SW480 (cell line): ENCODE results near the gene SPTSSA.
"Not testable (repeated sequence)": the region's sequence is repeated elsewhere in the genome, so short reads cannot be mapped to it uniquely, and the experiment has no call there.

Experiments
- DNase-seq: peaks from one replicate; pipeline ENCODE4 v3.0.0-alpha.2; 2016; ENCODE audit warnings: low spot score

SPTSSA gene

DNA sequence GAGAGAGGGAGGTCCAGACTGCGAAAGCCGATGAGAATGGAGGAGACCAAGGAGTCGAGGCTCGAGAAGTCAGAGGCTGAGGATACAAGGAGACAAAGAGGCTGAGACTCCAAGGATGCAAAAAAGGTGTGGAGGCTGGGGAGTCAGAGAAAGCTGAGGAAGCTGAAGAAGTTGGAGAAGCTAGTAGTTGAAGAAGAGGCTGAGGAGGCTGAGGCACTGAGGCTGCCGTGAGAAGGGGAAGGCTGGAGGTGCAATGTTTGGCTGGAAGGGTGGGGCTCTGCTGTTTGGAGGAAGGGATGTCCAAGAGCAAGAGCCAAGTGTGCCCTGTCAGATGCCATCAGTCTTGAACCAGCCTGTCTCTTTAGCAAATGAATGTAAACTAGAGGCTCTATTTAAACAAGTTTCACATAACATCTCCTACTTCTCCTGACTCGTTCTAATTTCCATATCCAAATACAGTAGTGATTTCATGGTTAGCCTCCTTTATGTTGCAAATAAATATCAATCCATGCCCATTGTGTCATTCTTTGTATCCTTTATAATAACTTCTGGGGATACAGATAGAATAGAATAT is 10.8 kb upstream of the SPTSSA start:
- DNase-seq, result no peak

DNA sequence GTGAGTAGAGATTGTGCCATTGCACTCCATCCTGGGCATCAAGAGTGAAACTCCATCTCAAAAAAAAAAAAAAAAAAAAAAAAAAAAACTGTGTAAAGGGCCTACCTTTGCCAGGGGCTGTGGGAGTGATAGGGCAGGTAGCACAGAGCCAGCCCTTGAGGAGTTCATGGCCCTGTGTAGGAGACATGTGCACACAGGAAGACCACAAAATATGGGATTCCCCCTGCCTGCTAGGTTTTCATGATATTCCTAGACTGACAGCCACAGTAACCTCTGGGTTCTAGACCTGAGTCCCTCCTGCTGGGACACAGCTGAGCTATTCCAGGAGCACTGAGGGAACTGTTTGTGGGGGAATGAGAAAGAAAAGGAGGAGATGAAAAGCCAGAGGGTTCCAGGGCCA is 8.3 kb upstream of the SPTSSA start:
- DNase-seq, result no peak

DNA sequence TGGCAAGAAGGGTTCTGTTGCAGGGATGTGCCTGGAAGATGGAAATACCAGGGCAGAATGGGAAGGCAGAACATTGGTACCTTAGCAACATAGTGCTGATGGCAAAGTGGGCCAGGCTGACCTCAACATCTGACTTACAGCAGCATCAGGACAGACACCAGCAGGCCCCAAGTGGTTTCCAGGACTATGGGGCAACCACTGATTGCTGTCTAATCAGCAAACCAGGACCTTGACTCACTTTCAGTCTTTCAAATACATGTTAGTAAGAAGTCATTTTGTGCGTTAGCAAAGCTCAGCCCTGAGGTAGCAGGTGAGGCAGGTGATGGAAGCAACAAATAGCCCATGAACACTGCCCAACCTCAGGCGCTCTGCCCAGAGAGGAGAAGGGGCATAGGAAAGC is 4.7 kb upstream of the SPTSSA start:
- no peak for DNase-seq

DNA sequence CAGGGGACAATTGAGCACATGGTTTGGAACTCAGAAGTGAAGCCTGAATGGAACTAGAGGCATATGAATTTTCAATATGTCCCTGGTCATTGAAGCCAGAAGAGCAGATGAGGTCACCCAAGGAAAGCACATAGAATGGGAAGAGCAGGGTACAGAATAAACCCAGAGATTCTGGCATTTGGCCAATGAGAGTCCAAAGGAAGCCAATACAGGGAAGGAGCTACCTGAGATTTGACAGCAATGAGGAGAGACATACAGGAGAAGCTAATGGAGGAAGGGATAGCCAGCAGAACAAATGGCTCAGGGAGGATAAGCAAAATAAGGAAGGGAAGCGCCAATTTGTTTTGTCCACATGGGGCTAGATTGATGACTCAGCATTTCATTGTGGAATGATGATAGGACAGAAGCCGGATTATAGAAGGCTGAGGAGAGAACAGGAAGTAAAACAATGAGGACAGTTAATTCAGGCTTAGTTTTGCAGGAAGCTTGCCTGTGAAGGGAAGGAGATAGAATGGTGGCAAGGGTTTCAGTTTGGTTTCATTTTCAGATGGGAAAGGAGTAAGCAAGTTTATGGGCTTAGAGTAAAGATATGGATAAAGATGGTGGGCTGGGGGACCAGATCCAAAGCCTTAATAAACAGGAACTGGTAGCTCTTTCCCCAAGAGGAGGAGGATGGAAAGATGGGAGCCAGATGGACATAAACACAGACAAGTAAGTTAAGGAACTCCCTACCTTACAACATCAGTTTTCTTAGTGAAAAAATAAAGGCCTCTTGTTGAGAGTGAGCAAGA is 3.2 kb upstream of the SPTSSA start:
- peak; percentile 11 for DNase-seq

DNA sequence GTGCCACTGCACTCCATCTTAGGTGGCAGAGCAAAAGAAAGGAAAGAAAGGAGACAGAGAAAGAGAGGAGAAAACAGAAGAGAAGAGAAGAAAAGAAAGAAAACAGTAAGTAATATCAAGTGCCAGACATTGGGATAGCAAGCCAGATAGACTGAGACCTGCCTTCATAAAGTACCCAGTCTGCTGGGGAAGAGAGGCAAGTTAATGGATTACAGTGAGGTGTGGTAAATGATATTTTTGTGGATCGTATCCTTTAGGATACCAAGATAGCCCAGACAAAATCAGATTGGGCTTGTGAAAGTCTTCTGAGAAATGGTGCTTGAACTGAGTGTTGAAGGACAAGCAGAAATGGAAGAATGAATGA is 1.5 kb upstream of the SPTSSA start:
- no peak for DNase-seq

DNA sequence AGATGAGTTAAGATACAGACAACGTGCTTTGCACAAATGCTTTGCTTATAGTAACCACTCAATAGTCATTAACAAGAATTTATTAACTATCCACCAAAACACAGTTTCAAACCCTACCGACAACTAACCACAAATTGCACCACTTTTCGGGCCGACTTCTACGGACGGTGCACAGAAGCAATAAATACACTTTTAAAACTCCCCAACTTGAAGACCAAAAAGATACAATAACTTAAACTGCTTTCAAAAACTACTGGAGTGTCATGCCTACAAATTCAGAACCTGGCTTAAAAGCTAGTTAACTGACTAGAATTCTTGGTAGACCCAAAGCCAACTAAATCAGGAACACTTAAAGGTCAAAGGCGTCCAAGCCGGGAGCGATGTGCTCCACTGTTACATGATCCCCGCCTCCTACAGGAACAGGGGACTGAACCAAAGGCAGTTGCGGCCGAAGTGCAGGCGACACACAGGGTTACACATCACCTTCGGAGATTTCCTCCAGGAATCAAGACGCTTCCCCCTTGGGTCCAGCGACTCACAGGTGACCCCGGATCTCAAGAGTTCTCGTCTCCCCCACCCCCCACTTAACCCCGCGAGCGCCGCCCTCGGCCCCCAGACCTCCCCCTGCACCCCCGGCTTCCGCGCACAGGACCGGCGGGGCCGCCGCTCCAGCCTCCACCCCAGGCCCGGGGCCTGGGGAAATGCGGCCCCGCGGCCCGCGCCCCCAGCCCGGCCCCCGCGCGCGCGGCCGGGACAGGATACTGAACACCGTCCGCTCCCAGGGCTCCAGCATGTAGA is 507 bp downstream of the SPTSSA start:
- peak; percentile 75 for DNase-seq

DNA sequence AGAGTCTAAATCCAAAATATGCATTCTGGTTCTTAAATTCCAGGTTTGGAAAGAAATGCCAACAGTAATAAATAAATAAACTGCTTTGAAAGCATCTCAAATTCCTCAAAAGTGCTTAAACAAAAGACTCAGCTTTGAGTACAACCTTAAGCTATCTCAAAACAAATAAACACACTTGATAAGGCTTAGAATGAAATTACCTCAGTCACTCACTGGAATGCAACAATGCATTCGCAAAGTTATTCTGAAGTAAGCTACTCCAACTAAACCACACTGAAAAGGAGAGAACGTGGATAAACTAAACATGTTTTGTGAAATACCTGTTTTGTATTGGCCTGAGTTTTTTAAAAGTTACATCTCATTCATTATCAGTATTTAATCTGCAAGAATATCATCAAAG is 1.2 kb downstream of the SPTSSA start:
- DNase-seq, result no peak

DNA sequence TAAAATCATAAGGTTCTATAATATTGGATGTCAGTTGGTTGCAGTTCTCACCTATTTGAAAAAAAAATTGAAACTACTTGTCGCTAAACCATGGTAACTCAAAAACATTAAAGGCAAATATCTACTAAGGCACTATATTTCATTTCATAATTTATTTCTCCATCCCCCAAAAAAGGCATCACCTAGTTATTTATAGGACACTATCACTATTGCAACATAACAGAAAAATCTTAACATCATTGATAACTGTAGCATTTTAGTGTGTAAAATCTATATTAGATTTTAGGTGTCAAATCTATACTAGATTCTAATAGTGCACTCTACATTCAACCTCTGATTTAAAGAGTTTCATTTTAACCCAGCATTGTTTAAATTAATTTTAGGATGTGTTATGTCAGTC is 1.7 kb downstream of the SPTSSA start:
- DNase-seq, result no peak

DNA sequence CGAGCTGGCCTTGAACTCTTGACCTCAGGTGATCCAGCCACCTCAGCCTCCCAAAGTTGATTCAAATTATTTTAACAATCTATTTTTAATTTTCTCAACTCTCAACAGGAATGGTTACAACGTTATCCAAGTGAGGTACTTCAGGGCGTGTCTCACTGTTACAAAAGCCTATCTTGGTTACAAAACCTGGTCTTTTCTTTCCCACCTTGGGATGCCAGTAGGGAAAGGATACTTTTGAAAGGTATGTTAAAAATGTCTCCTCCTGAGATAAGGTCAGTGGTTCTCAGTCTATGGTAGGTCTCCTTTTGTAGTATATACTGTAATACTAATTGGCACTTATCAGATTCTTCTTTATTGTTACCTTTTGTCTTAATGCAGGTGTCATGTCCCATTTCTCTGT is 4.9 kb downstream of the SPTSSA start:
- DNase-seq, result no peak

DNA sequence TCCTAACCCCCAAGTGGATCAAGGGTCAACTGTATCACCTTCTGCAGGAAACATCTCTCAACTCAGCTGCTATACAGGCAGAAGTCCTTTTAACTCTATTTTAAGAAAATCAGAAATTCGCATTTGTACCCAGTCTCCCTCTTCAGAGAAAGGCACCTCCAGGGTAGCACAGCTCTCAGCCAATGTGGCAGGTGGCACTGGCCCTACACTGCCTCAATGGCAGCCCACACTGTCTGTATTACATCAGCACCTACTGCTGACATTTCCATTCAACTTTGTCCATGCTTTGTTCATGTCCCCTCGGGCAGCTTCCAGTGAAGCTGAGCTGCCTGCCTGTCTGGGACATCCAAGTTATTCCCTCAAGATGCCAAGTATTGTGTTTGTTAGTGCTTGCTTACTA is 8.8 kb downstream of the SPTSSA start:
- no peak for DNase-seq

DNA sequence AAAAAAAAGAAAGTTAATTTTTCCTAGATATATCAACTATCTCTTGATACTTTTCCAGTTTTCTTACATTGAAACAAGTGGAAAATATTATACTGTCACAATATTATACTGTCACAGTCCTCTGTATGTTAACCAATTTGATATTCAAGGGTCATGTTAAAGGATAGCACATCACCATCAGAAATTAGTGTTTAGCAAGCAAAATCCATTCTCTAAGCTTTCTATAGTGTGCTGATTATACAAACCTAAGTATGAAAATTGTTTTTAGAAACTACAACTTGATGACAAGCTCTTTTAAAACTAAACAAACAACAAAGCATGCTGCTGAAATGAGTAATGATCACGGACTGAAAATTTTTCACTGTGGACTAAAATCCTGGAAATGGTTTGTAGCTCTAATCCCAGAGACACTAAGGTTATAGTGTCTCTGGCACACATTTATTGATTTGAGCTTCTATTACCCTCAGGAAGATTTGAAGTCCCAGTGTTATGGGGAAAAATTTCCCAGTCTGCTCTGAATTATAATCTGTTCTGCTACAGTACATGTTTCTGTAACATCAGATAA is 9.7 kb downstream of the SPTSSA start:
- DNase-seq, result no peak

DNA sequence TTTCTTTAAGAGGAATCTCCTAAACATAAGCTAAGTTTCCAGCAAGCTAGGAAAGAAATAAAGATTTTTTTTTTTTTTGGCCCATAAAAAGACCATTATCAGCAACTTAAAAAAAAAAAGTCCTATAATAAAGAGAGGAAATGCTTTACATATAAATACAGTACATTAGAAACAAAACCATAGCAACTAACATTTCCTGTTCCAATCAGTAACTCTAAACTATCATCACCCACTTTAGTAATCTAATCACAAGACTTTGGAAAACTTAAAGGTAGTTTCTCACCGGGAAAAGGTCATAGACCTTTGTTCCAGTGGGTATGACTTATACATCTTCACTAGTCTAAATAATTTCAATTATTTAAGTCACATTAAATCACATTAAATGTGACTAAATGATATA is 11.1 kb downstream of the SPTSSA start:
- DNase-seq, result no peak

DNA sequence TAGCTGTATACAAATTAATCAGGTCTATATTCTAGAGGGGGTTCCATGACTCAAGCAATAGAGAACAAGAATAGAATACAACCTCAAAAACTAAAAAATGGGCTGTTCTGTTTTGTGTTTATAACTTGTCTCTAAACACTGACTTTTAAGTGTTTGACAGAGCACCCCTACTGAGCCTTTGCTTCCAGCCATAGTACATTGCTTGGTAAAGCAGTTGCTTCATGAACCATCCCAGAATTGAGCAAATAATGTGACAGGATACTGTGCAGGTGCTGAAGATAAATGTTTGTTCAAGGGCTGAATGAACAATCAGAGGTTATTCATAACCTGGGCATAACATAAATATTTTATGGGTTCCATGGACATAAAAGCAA is 11.5 kb downstream of the SPTSSA start:
- DNase-seq, result no peak

DNA sequence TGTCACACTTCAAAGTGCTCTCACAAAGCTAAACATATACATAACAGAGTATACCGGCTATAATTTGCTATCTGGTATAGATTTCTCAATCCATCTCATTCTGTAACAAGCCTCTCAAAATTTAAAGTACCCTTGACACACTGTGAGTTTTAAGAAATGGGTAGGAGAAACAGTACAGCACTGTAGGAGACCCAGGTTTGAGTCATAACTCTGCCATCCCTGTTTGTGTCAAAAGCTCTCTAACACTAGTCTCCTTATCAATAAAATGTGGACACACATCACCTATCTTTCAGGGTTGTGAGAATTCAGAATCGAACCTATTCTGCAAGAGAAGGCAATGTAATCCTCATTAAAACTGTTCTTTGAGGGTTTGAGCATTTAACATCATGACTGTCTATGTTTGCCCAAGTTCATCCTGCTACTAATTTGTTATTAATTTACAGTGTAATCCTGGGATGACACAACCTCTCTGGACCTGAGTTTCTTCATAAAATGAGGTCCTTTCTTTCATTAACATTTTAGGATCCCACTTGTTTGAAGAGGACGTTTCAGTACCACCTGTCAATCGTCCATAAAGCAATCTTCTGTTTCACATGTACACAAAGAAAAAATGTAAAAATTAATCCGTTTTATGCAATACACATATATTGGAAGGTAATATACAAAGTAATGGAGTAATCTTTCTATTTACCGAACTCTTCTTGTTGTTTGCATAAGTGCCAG is 12.1 kb downstream of the SPTSSA start:
- DNase-seq, result no peak

DNA sequence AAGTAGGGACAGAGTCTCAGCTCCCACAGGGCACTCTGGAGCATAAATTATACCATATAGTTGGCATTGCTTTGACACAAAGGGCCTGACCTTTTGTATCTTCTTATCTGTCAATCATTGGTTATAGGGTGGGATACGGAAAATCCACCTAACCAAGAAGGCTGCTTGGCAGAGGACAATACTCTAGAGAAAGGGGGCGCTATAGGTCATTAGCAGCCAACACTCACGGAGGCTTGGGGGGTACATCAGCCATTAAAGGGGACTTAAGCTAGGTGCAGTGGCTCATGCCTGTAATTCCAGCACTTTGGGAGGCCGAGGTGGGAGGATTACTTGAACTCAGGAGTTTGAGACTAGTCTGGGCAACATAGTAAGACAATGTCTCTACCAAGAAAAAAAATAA is 22.9 kb downstream of the SPTSSA start:
- no peak for DNase-seq

DNA sequence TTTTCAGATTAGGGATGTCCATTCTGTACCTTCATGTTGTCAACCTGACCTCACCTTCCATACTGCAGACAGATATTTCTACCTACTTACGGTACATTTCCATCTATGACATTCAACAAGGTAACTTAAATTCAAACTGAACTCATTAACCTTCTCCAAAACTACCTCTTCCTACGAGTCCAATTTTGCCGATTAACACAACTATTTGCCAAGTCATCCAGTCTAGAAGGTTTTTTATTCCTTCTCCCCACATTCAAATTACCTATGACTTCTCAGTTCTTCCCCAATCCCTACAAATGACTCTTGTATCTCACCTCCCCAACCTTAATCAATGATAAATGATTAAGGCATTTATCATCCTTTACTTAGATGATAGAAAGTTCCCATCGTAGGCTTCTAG is 23.6 kb downstream of the SPTSSA start:
- DNase-seq, result no peak

DNA sequence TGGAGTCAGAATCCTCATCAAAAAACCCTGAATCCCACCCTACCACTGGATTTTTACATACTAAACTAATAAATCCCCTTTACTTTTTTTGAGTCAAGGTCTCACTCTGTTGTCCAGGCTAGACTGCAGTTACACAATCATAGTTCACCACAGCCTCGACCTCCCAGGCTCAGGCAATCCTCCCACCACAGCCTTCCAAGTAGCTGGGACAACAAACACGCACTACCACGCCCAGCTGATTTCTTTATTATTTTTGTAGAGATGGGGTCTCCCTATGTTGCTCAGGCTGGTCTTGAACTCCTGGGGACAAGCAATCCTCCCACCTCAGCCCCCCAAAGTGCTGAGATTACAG is 24.3 kb downstream of the SPTSSA start:
- DNase-seq, result no peak

DNA sequence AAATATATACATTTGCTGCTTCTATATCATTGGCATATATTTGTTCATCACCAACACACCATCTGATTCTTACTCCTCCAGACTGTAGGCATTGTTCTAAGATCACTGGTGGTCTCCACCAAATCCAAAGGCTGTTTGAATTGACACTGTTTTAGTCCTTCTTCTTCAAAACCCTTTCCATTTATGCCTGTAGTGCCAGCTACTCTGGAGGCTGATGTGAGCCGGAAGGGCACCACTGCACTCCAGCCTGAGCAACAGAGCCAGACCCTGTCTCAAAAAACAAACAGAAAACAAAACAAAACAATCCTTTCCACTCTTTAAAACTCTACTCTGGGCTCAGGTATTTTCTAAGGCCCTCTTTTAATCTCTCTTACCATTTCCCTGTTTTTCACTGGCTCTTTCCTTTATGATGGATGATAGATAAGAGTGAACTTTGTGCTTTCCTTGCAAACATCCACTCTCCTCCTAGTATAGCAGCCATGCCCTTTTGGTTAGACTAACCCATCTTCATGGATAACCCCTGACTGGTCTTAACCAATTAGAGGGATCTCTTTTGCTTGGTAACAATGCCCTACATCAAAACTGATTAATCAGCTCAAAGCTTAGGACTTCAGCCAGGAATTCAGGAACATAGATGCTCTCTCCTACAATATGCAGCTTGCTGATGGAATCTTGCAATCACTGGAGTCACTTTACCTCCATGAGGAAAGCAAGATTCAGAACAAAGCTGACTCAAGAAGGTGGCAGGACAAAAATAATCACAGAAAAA is 24.9 kb downstream of the SPTSSA start:
- DNase-seq, result no peak

DNA sequence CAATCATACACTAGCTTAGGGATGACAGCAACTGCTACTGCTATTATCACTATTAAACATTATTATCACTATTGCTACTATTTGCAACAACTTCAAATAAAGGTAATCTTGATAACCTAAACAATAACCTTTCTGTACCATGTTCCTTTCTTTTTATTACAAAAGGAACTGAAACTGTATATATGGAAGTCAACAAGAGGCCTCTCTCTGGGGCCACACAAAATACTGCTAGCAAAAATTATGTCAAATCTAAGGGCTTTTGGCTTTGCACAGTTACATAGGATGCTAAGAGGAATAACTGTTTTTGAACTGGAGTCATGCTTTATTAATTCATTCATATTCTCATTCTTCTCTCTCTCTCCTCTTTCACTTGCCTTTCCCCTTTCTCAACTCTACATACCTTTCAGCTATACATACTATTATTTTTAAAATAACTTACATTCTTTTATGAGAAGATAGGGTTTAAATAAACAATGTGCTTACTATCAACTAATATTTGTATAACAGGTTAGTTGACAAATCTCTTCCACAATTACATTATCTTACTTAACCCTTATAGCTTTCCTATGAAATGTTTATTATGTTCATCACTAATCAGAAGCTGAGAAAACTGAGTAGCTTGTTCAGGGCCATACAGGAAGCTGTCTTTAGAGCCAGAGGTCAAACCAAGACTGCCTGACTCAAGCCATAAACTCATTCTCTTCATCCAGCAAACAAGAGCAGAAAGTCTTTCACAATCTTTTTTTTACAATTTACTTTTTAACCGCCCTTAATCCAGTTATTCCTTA is 25.7 kb downstream of the SPTSSA start:
- DNase-seq, result no peak

DNA sequence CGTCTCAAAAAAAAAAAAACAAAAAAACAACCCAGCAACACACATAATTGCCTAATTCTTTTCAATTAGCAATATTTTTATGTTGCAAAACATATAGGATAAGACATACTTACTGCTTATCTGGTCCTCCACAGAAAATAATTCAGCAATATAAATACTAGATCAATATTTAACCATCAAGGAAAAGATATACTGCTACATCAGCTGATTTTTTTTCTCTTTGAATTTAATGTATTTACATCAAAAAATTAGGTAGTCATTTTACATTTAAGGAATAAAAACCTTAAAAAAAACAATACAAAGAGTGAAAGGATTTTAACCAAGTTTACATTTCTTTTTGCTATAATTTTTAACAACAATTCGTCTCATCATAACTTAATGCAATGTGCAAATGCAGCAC is 28.1 kb downstream of the SPTSSA start:
- no peak for DNase-seq

DNA sequence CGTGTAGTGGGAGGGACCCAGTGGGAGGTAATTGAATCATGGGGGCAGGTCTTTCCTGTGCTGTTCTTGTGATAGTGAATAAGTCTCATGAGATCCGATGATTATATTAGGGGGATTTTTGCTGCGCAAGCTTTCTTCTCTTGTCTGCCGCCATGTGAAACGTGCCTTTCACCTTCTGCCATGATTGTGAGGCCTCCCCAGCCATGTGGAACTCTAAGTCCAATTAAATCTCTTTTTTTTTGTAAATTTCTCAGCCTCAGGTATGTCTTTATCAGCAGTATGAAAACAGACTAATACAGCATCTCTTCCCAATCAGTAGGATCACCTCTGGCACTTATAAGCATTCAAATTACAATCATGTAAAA is 34.0 kb downstream of the SPTSSA start:
- not testable (repeated sequence) for DNase-seq
